Prostate gland (tissue), 2 donors: Measurements from ENCODE around the gene GPR15LG. TPM values are rescaled to one million over a fixed set of nuclear protein-coding genes. Genes with fewer than 3 reads are reported as not detected.
"Not testable (repeated sequence)": the region's sequence is repeated elsewhere in the genome, so short reads cannot be mapped to it uniquely, and the experiment has no call there.

Source experiments
- DNase-seq: peaks from one replicate; pipeline ENCODE4 v3.0.0-alpha.2; 2019; ENCODE audit warnings: low spot score
- H3K27ac ChIP-seq, 2 donors: fragments of 200-600 bp; sonication (generic); 2 replicates each; pipeline ENCODE4 v1.5.1; 2017 to 2019
- H3K27me3 ChIP-seq: fragments of 200-600 bp; sonication (generic); replicated peaks from 2 replicates; pipeline ENCODE4 v1.5.1; 2019; ENCODE audit not compliant: insufficient read depth
- H3K36me3 ChIP-seq, 2 donors: fragments of 200-600 bp; sonication (generic); 1 replicate in 1 of 2; 2 replicates in 1 of 2; pipeline versions ENCODE4 v1.5.1 to v1.8.1; 2017 to 2019
- H3K4me1 ChIP-seq: fragments of 200-600 bp; sonication (generic); replicated peaks from 2 replicates; pipeline ENCODE4 v1.5.1; 2019
- H3K4me3 ChIP-seq, 2 donors: fragments of 200-600 bp; sonication (generic); 2 replicates each; pipeline ENCODE4 v1.5.1; 2017 to 2019
- H3K9me3 ChIP-seq: fragments of 200-600 bp; sonication (generic); 2 replicates; pipeline ENCODE4 v1.5.1; 2017
- CTCF ChIP-seq, 4 experiments: fragments of 200-600 bp in 2 of 4; fragments of 450-650 bp in 2 of 4; sonication (generic) in 2 of 4; IDR thresholded peaks; 1 replicate in 3 of 4; 2 replicates in 1 of 4; pipeline ENCODE4 v1.5.1; 2016 to 2019; ENCODE audit warnings: antibody characterized with exemption in 4 of 4, mild to moderate bottlenecking in 2 of 4, moderate library complexity in 2 of 4
- POLR2A ChIP-seq: fragments of 450-650 bp; IDR thresholded peaks from one replicate; pipeline ENCODE4 v1.6.1; 2016; ENCODE audit warnings: antibody characterized with exemption, mild to moderate bottlenecking
- POLR2AphosphoS5 ChIP-seq: sonication (generic); formaldehyde crosslinking; IDR thresholded peaks from one replicate; pipeline ENCODE4 v1.6.1; 2017; ENCODE audit warnings: antibody characterized with exemption
- WGBS: methylation state at CpG from one replicate; pipeline ENCODE4 v1.1.5; 2018; 5-methylcytosine and 5-hydroxymethylcytosine counted together
- intact Hi-C: fragments of 100-400 bp; cut with DNase I; formaldehyde crosslinking; loops from one replicate; pipeline ENCODE4 v1.14.2; 2022
- total RNA-seq, 2 donors: library from RNA; depleted of rRNA; stranded (reverse); fragments of >200 nt; gene quantifications; one replicate each; pipeline ENCODE4 v1.1.0, GENCODE V29; 2016

Gene GPR15LG
- total RNA-seq, 2 donors from 2014 or later, result 3.1 TPM; not detected in 1

- intact Hi-C loops, result no loop called here
- no peak overlapping the region for H3K27ac ChIP-seq
- TF ChIP-seq CTCF (IDR thresholded peaks at IDR 0.05) (no peak), POLR2AphosphoS5 (no peak), POLR2A (no peak)
Measured at GRCh38 chr10:84178160-84178609, 4.6 kb downstream of the GPR15LG start.

GRCh38 chr10:84179059-84179710 is 5.6 kb downstream of the GPR15LG start:
- no peaks in the 10 kb centered on the region for H3K27me3 ChIP-seq
- H3K9me3 ChIP-seq, result no peaks in the 10 kb centered on the region
- 30% methylated on average over 12 of the region's 12 CpGs for WGBS
- H3K36me3 ChIP-seq, result no peaks in the 10 kb centered on the region
- DNase-seq, result peak; percentile 79
- no peaks in the 10 kb centered on the region for H3K4me1 ChIP-seq
- H3K4me3 ChIP-seq, result no peak overlapping the region
- no peak overlapping the region for H3K27ac ChIP-seq
- intact Hi-C loops, result no loop called here
- TF ChIP-seq POLR2AphosphoS5 (peak; percentile 71), CTCF (IDR thresholded peaks at IDR 0.05) (no peak)

More at GRCh38 chr10:84178160-84178609, 4.6 kb downstream of the GPR15LG start:
- no peaks in the 10 kb centered on the region for H3K27me3 ChIP-seq
- WGBS, result 91% methylated on average over 3 of the region's 3 CpGs
- no peak for DNase-seq
- no peaks in the 10 kb centered on the region for H3K9me3 ChIP-seq
- H3K36me3 ChIP-seq, result no peaks in the 10 kb centered on the region
- H3K4me1 ChIP-seq, result no peaks in the 10 kb centered on the region
- no peak overlapping the region for H3K4me3 ChIP-seq

DNA sequence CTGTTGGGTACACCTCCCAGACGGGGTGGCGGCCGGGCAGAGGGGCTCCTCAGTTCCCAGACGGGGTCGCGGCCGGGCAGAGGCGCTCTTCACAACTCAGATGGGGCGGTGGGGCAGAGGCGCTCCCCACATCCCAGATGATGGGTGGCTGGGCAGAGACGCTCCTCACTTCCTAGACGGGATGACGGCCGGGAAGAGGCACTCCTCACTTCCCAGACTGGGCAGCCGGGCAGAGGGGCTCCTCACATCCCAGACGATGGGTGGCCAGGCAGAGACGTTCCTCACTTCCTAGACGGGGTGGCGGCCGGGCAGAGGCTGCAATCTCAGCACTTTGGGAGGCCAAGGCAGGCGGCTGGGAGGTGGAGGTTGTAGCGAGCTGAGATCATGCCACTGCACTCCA is 6.8 kb downstream of the GPR15LG start:
- H3K4me3 ChIP-seq, DNase-seq, H3K27ac ChIP-seq, H3K36me3 ChIP-seq, H3K4me1 ChIP-seq, H3K9me3 ChIP-seq, H3K27me3 ChIP-seq, intact Hi-C loops: not testable (repeated sequence)
- 88% methylated on average over 13 of the region's 22 CpGs for WGBS

- Histone ChIP-seq H3K36me3 (no peaks in the 10 kb centered on the region), H3K27me3 (no peaks in the 10 kb centered on the region), H3K4me3 (no peak overlapping the region), H3K9me3 (no peaks in the 10 kb centered on the region), H3K27ac (no peak overlapping the region), H3K4me1 (no peaks in the 10 kb centered on the region)
- TF ChIP-seq POLR2AphosphoS5 (no peak), POLR2A (no peak), CTCF (IDR thresholded peaks at IDR 0.05) (no peak)
- intact Hi-C loops, result no loop called here
- no peak for DNase-seq
- 99% methylated on average over 5 of the region's 5 CpGs for WGBS
Measured at GRCh38 chr10:84181631-84182030, 8.0 kb downstream of the GPR15LG start.

- 80% methylated on average over 4 of the region's 4 CpGs for WGBS
- intact Hi-C loops, result no loop called here
- H3K4me1 ChIP-seq, result no peaks in the 10 kb centered on the region
- no peaks in the 10 kb centered on the region for H3K36me3 ChIP-seq
- no peaks in the 10 kb centered on the region for H3K27me3 ChIP-seq
- no peak overlapping the region for H3K4me3 ChIP-seq
- H3K9me3 ChIP-seq, result no peaks in the 10 kb centered on the region
- TF ChIP-seq POLR2AphosphoS5 (no peak), POLR2A (no peak), CTCF (IDR thresholded peaks at IDR 0.05) (no peak)
- H3K27ac ChIP-seq, result no peak overlapping the region
- DNase-seq, result no peak
Measured at GRCh38 chr10:84184517-84184916, 10.9 kb downstream of the GPR15LG start.
